ENCODE measurements around the gene ZFYVE27. TPM values are rescaled to one million over a fixed set of nuclear protein-coding genes. Genes with fewer than 3 reads are reported as not detected.

ZFYVE27 gene
- total and polyA plus RNA-seq, 2 donors (not counting 3 experiments of a cell fraction or from before 2014, with no cell fraction given): 16.3 to 24.2 TPM

GRCh38 chr10:97788552-97789442 lies 51.9 kb downstream of the ZFYVE27 start:
- Histone ChIP-seq H3K36me3 (ENCODE audit: control insufficient read depth in 2 of 2, extremely low read depth in 1 of 2, insufficient read depth in 2 of 2, low read length in 2 of 2) (no peaks in the 10 kb centered on the region), H3K27ac (ENCODE audit: insufficient read depth, low read depth, low read length) (no peak overlapping the region), H3K27me3 (ENCODE audit: control insufficient read depth in 2 of 2, insufficient read depth in 2 of 2, low read length in 2 of 2) (peaks cover 3 to 6% of the 10 kb centered on the region in 2 experiments), H4K20me1 (replicated peaks; ENCODE audit: control insufficient read depth, extremely low read depth, insufficient read depth, low read length) (no peaks in the 10 kb centered on the region), H3K79me2 (ENCODE audit: control insufficient read depth, insufficient read depth, low read length) (no peaks in the 10 kb centered on the region), H3K4me3 (replicated peaks in 1 of 3; ENCODE audit: insufficient read depth in 1 of 3, low read depth in 1 of 3, low read length in 3 of 3) (no peak overlapping the region), H3K9me3 (replicated peaks; ENCODE audit: control insufficient read depth, insufficient read depth, low read length) (no peaks in the 10 kb centered on the region), H3K4me2 (ENCODE audit: insufficient read depth, low read length) (no peak overlapping the region), H2AFZ (ENCODE audit: low read depth, low read length) (no peak overlapping the region), H3K9ac (replicated peaks; ENCODE audit: extremely low read depth, insufficient read depth, low read length) (no peak overlapping the region), H3K9me1 (replicated peaks; ENCODE audit: control insufficient read depth, extremely low read depth, insufficient read depth, low read length) (no peaks in the 10 kb centered on the region), H3K4me1 (ENCODE audit: control insufficient read depth, extremely low read depth, insufficient read depth, low read length) (no peaks in the 10 kb centered on the region)
- intact Hi-C loops (cut with micrococcal nuclease): no loop called here
- ChIA-PET POLR2A (no interaction called here), CTCF (interaction anchor here (1.1 to 1.9 kb wide), 3 partner anchors 17 to 253 kb away, joined by 3 to 8 read pairs (median 5); no protein-coding TSS in a partner anchor)
- BruUV-seq (replicated peaks): no TSS peak
- DNase-seq (ENCODE audit: low read depth, low spot score) (no peak), FAIRE-seq (peak; percentile 31)
- no peak for TF ChIP-seq POLR2AphosphoS5 (IDR thresholded peaks at IDR 0.05; ENCODE audit: insufficient read depth, low read depth, low read length)
- dilution Hi-C loops (cut with MboI; ENCODE audit: extremely low pct_ligation_motif_present, low sequenced_read_pairs): no loop called here

DNA sequence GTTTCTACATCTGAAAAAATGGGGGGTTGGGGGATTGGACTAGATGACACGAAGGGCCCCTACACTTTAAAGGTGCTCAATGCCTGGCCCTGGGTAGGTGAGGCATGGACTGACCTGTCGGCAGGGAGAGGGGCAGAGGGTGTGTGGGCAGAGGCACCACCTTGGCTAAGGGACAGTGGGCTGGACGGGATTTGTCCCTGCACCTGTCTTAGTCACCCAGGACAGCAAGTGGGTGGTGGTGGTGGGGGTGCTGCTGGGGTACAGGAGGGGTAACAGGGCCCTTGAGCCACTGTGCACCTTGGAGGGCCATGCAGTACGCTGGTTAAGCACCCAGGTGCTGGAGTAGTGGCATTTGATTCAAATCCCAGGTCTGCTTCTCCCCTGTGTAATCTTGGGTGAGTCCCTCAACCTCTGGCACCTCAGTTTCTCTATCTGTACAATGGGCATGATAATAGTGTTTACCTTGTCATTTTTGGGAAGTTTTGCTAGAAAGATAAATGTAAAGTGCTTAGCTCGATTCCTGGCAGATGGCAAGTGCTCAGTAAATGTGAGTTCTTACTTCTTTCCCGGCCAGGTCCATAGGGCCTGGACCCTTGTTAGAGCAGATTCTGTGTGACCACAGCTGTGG lies 53.0 kb downstream of the ZFYVE27 start:
- ChIA-PET POLR2A (no interaction called here), CTCF (interaction anchor here (0.7 to 4.9 kb wide), 6 partner anchors 11 to 252 kb away, joined by 3 to 118 read pairs (median 8); no protein-coding TSS in a partner anchor)
- H4K20me1 ChIP-seq (replicated peaks; ENCODE audit: control insufficient read depth, extremely low read depth, insufficient read depth, low read length): no peaks in the 10 kb centered on the region
- no peaks in the 10 kb centered on the region for H3K36me3 ChIP-seq (ENCODE audit: control insufficient read depth in 2 of 2, extremely low read depth in 1 of 2, insufficient read depth in 2 of 2, low read length in 2 of 2)
- no peak for DNase-seq (ENCODE audit: low read depth, low spot score)
- H3K4me2 ChIP-seq (ENCODE audit: insufficient read depth, low read length): no peak overlapping the region
- no peaks in the 10 kb centered on the region for H3K79me2 ChIP-seq (ENCODE audit: control insufficient read depth, insufficient read depth, low read length)
- BruUV-seq (replicated peaks): no TSS peak
- intact Hi-C loops (cut with micrococcal nuclease) (loop anchor here (5.0 kb wide), 1 partner anchor 237 kb away; no protein-coding TSS in a partner anchor), dilution Hi-C loops (cut with MboI; ENCODE audit: extremely low pct_ligation_motif_present, low sequenced_read_pairs) (no loop called here)
- H3K4me3 ChIP-seq (replicated peaks in 1 of 3; ENCODE audit: insufficient read depth in 1 of 3, low read depth in 1 of 3, low read length in 3 of 3): no peak overlapping the region
- no peaks in the 10 kb centered on the region for H3K4me1 ChIP-seq (ENCODE audit: control insufficient read depth, extremely low read depth, insufficient read depth, low read length)
- FAIRE-seq: no peak
- no peak overlapping the region for H3K27ac ChIP-seq (ENCODE audit: insufficient read depth, low read depth, low read length)
- no peak overlapping the region for H3K9ac ChIP-seq (replicated peaks; ENCODE audit: extremely low read depth, insufficient read depth, low read length)
- peaks cover 3 to 6% of the 10 kb centered on the region in 2 experiments for H3K27me3 ChIP-seq (ENCODE audit: control insufficient read depth in 2 of 2, insufficient read depth in 2 of 2, low read length in 2 of 2)
- H3K9me1 ChIP-seq (replicated peaks; ENCODE audit: control insufficient read depth, extremely low read depth, insufficient read depth, low read length): no peaks in the 10 kb centered on the region
- no peaks in the 10 kb centered on the region for H3K9me3 ChIP-seq (replicated peaks; ENCODE audit: control insufficient read depth, insufficient read depth, low read length)
- H2AFZ ChIP-seq (ENCODE audit: low read depth, low read length): no peak overlapping the region
- TF ChIP-seq MYC (IDR thresholded peaks at IDR 0.05; ENCODE audit: low read depth, low read length): no peak
- no peak for TF ChIP-seq POLR2AphosphoS5 (IDR thresholded peaks at IDR 0.05; ENCODE audit: insufficient read depth, low read depth, low read length)
- TF ChIP-seq GATA2 (IDR thresholded peaks at IDR 0.05; ENCODE audit: insufficient read depth, insufficient read length, low read depth, low read length): no peak
